CD4-positive, alpha-beta T cell (primary cell): Measurements from ENCODE around the gene CAMTA1. TPM values are rescaled to one million over a fixed set of nuclear protein-coding genes. Genes with fewer than 3 reads are reported as not detected.

Experiments used
- ATAC-seq: fragments of 200-7000 bp; cut with Tn5 transposase; one replicate; pipeline ENCODE4 v1.10.0; 2022; ENCODE audit warnings: mild to moderate bottlenecking; ENCODE audit not compliant: poor library complexity
- CTCF ChIA-PET: fragments of 350-600 bp; sonication (Branson Sonifier 250); formaldehyde crosslinking; loops from one replicate; lab custom pipeline; 2021; ENCODE audit warnings: antibody characterized with exemption, inconsistent platforms; lab: Charles Lee
- POLR2A ChIA-PET: fragments of 350-600 bp; sonication (Branson Sonifier 250); formaldehyde crosslinking; loops from one replicate; lab custom pipeline; 2021; ENCODE audit warnings: antibody characterized with exemption, inconsistent platforms; lab: Charles Lee
- DNase-seq, 14 experiments: peaks; one replicate each; pipeline ENCODE4 v3.0.0-alpha.2; 2013 to 2020; ENCODE audit warnings: mixed read lengths in 2 of 14
- H3K27ac ChIP-seq, 2 donors: one replicate each; pipeline versions ENCODE4 v1.5.1 to v1.7.0; 2013; ENCODE audit warnings: low read length in 2 of 2, low read depth in 1 of 2, mild to moderate bottlenecking in 1 of 2
- H3K27me3 ChIP-seq, 2 experiments: 1 replicate in 1 of 2; 2 replicates in 1 of 2; pipeline versions ENCODE4 v1.6.1 to v1.7.0; 2013; ENCODE audit warnings: low read length in 2 of 2, control low read depth in 1 of 2, mild to moderate bottlenecking in 1 of 2, moderate library complexity in 1 of 2; ENCODE audit not compliant: insufficient read depth in 2 of 2, control insufficient read depth in 1 of 2
- H3K36me3 ChIP-seq: one replicate; pipeline ENCODE4 v1.6.1; 2013; ENCODE audit warnings: low read length, control low read depth; ENCODE audit not compliant: insufficient read depth
- H3K4me1 ChIP-seq: one replicate; pipeline ENCODE4 v1.6.1; 2013; ENCODE audit warnings: low read length, control low read depth; ENCODE audit not compliant: insufficient read depth
- H3K4me3 ChIP-seq: one replicate; pipeline ENCODE4 v1.5.1; 2013; ENCODE audit warnings: mild to moderate bottlenecking, low read length, moderate library complexity
- H3K9me3 ChIP-seq, 2 experiments: 1 replicate in 1 of 2; 2 replicates in 1 of 2; pipeline versions ENCODE4 v1.6.1 to v1.7.0; 2013; ENCODE audit warnings: low read length in 2 of 2, mild to moderate bottlenecking in 2 of 2, control low read depth in 1 of 2, moderate library complexity in 1 of 2; ENCODE audit not compliant: control insufficient read depth in 1 of 2, insufficient read depth in 1 of 2
- H3K27ac Mint-ChIP-seq: one replicate; pipeline ENCODE4 v1.8.0; 2020; ENCODE audit warnings: mixed read lengths
- H3K27me3 Mint-ChIP-seq: one replicate; pipeline ENCODE4 v1.8.0; 2021; ENCODE audit warnings: mixed read lengths
- H3K36me3 Mint-ChIP-seq: one replicate; pipeline ENCODE4 v1.8.0; 2021; ENCODE audit warnings: low read depth, mixed read lengths
- H3K4me1 Mint-ChIP-seq: one replicate; pipeline ENCODE4 v1.8.0; 2021; ENCODE audit warnings: low read depth, mixed read lengths
- H3K4me3 Mint-ChIP-seq: one replicate; pipeline ENCODE4 v1.8.0; 2020; ENCODE audit warnings: mild to moderate bottlenecking, mixed read lengths
- H3K9me3 Mint-ChIP-seq: one replicate; pipeline ENCODE4 v1.8.0; 2020; ENCODE audit warnings: mixed read lengths
- intact Hi-C, 2 experiments: fragments of 100-400 bp; cut with DNase I in 1 of 2; cut with micrococcal nuclease in 1 of 2; formaldehyde crosslinking; loops; one replicate each; pipeline versions ENCODE4 v1.15.1 to v1.9.0; 2023 to 2025; cut with DNase I, micrococcal nuclease
- total RNA-seq, 174 experiments: library from RNA in 2 of 174; stranded (reverse) in 2 of 174; gene quantifications; one replicate each; pipeline ENCODE4 v1.2.3 and lab custom pipeline; 2021 to 2026
- TF ChIP-seq, protein P1 (sequence below): fragments of 200-600 bp; IDR thresholded peaks from one replicate; pipeline ENCODE4 v1.8.0; 2022; ENCODE audit warnings: antibody characterized with exemption, mild to moderate bottlenecking

The CAMTA1 gene
- total RNA-seq, 2 experiments from 2014 or later: 38.6 to 39.3 TPM

DNA sequence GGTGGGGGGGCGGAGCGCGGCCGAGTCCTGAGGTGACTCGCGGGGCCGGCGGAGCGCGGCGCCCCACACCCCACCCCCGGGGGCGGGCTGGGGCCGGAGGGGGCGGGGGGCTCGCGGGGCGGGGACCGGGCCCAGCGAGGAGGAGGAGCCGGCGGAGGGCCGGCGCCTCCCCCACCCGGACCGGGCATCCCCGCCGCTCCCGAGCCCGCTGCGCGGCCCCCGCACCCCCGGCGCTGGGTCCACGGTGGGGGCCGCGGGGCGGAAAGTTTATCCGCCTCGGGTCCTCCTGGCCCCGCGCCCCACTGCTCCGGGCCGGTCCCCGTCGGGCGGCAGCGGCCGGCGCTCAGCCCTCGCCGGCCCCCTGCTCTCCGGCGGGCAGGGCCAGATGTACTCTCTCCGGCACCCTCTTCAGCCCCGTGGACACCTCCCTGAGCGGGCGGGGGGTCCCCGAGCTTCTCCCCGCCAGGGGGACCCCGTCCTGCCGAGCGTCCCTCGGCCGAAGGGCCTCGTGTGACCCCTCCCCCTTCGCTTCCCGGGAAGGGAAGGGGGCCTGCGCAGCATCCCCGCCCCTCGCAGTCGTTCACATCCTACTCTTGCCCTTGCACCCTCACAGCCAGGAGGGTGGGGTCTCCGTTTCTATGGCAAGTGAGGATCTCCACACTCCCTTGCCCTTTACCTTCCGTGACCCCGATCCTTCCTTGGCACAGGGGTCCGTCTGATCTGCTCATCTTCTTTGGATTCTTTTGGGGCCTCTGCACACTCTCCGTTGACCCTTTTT is 663 bp downstream of the CAMTA1 start:
- H3K27me3 ChIP-seq: no peaks in the 10 kb centered on the region
- Mint-ChIP-seq H3K36me3 (peaks cover 11% of the 10 kb centered on the region), H3K27ac (peak overlapping the region; percentile 90), H3K9me3 (no peaks in the 10 kb centered on the region), H3K4me1 (peaks cover 58% of the 10 kb centered on the region), H3K4me3 (peak overlapping the region; percentile 99), H3K27me3 (no peaks in the 10 kb centered on the region)
- H3K4me3 ChIP-seq: peak overlapping the region; percentile 73
- H3K36me3 ChIP-seq: no peaks in the 10 kb centered on the region
- ChIA-PET CTCF (interaction anchor here (1.2 kb wide), 1 partner anchor 85 kb away, joined by 5 read pairs; the partner anchor contains the start of gene DNAJC11), POLR2A (interaction anchor here (0.6 to 3.2 kb wide), 9 partner anchors 15 to 326 kb away, joined by 3 to 41 read pairs (median 4); partner anchors contain the start of gene ZBTB48)
- no peaks in the 10 kb centered on the region for H3K9me3 ChIP-seq
- ATAC-seq (no peak), DNase-seq (peak in 12 of 14 experiments; percentile 6 to 77 (median 28))
- H3K4me1 ChIP-seq: peaks cover 30% of the 10 kb centered on the region
- TF ChIP-seq, protein P1, sequence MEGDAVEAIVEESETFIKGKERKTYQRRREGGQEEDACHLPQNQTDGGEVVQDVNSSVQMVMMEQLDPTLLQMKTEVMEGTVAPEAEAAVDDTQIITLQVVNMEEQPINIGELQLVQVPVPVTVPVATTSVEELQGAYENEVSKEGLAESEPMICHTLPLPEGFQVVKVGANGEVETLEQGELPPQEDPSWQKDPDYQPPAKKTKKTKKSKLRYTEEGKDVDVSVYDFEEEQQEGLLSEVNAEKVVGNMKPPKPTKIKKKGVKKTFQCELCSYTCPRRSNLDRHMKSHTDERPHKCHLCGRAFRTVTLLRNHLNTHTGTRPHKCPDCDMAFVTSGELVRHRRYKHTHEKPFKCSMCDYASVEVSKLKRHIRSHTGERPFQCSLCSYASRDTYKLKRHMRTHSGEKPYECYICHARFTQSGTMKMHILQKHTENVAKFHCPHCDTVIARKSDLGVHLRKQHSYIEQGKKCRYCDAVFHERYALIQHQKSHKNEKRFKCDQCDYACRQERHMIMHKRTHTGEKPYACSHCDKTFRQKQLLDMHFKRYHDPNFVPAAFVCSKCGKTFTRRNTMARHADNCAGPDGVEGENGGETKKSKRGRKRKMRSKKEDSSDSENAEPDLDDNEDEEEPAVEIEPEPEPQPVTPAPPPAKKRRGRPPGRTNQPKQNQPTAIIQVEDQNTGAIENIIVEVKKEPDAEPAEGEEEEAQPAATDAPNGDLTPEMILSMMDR: no peak
- peak overlapping the region; percentile 53 to 61 for H3K27ac ChIP-seq
- intact Hi-C loops: loop anchor here in 1 of 2 experiments (5.0 to 10.0 kb wide), 4 partner anchors 231 to 791 kb away; partner anchors contain the start of genes ACOT7, NOL9, NPHP4 and RPL22

DNA sequence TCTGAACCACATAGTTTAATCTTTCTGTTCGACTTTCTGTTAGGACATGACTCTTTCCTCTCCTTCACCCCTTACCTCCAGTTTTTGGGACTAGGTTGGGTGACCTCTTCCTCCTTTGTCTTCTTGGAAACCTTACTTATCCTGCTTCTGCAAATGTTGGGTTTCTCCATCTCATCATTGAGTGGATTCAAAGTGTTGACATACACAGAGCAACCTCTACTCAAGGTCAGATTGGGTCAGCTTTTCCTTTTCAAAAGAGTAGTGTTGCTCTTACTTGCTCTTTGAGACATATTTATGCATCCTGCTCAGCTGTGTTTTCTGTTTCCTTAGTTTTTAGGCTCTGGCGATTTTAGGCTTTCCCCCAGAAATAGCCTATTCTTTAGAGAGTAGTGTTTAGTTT is 3.7 kb downstream of the CAMTA1 start:
- Histone ChIP-seq H3K36me3 (no peaks in the 10 kb centered on the region), H3K27ac (no peak overlapping the region), H3K4me3 (no peak overlapping the region), H3K27me3 (no peaks in the 10 kb centered on the region), H3K4me1 (peaks cover 25% of the 10 kb centered on the region), H3K9me3 (no peaks in the 10 kb centered on the region)
- no peaks in the 10 kb centered on the region for H3K9me3 Mint-ChIP-seq
- TF ChIP-seq, protein P1: no peak
- intact Hi-C loops: loop anchor here in 1 of 2 experiments (5.0 to 10.0 kb wide), 4 partner anchors 234 to 794 kb away; partner anchors contain the start of genes ACOT7, NOL9, NPHP4 and RPL22
- H3K4me1 Mint-ChIP-seq: peaks cover 63% of the 10 kb centered on the region
- peak overlapping the region; percentile 52 for H3K4me3 Mint-ChIP-seq
- no peaks in the 10 kb centered on the region for H3K27me3 Mint-ChIP-seq
- CTCF ChIA-PET: no interaction called here
- peaks cover 18% of the 10 kb centered on the region for H3K36me3 Mint-ChIP-seq
- POLR2A ChIA-PET: interaction anchor here (0.9 kb wide), 1 partner anchor 46 kb away, joined by 5 read pairs; no protein-coding TSS in a partner anchor
- DNase-seq (no peak), ATAC-seq (no peak)
- H3K27ac Mint-ChIP-seq: peak overlapping the region; percentile 1

DNA sequence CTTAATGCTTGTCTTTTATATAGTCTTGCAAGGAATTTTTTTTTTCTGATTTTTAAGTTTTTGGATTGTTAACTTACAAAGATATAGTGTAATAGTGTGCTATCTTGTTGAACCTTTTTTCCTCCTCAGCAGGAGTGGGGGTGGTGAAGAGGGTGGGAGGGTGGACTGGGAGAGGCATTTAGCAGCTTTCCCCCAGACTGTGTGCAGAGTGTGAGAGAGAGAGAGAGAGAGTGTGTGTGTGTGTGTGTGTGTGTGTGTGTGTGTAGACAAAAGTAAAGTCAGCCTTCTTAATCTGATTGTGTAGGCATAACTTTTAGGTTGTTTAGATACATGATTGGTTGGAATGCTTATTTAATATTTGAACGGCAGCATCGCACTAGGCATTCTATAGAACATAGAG is 4.9 kb downstream of the CAMTA1 start:
- Histone ChIP-seq H3K4me1 (peaks cover 22% of the 10 kb centered on the region), H3K4me3 (no peak overlapping the region), H3K36me3 (no peaks in the 10 kb centered on the region), H3K9me3 (no peaks in the 10 kb centered on the region), H3K27me3 (no peaks in the 10 kb centered on the region), H3K27ac (no peak overlapping the region)
- intact Hi-C loops: loop anchor here in 1 of 2 experiments (5.0 kb wide), 1 partner anchor 857 kb away; no protein-coding TSS in a partner anchor
- Mint-ChIP-seq H3K4me3 (no peak overlapping the region), H3K9me3 (no peaks in the 10 kb centered on the region), H3K27me3 (no peaks in the 10 kb centered on the region), H3K27ac (no peak overlapping the region), H3K4me1 (peaks cover 67% of the 10 kb centered on the region), H3K36me3 (peaks cover 16% of the 10 kb centered on the region)
- no peak for DNase-seq
- POLR2A ChIA-PET: no interaction called here
- TF ChIP-seq, protein P1: no peak
- ATAC-seq: no peak
- CTCF ChIA-PET: interaction anchor here (0.7 kb wide), 1 partner anchor 1923 kb away, joined by 3 read pairs; no protein-coding TSS in a partner anchor
